Retinal pigment epithelial cell (primary cell): ENCODE results near the gene PMEPA1.

ENCODE experiments used
- DNase-seq: peaks from one replicate; pipeline ENCODE4 v3.0.0-alpha.2; 2010; ENCODE audit warnings: low read depth
- H3K4me3 ChIP-seq: 2 replicates; pipeline ENCODE4 v1.5.1; 2011; ENCODE audit warnings: mild to moderate bottlenecking, low read length, control low read depth, moderate library complexity
- TF ChIP-seq, protein P1 (sequence below): conservative IDR thresholded peaks from 2 replicates; pipeline ENCODE4 v1.5.1; 2011; ENCODE audit warnings: low read depth, low read length, control low read depth, inconsistent platforms

Gene PMEPA1

DNA sequence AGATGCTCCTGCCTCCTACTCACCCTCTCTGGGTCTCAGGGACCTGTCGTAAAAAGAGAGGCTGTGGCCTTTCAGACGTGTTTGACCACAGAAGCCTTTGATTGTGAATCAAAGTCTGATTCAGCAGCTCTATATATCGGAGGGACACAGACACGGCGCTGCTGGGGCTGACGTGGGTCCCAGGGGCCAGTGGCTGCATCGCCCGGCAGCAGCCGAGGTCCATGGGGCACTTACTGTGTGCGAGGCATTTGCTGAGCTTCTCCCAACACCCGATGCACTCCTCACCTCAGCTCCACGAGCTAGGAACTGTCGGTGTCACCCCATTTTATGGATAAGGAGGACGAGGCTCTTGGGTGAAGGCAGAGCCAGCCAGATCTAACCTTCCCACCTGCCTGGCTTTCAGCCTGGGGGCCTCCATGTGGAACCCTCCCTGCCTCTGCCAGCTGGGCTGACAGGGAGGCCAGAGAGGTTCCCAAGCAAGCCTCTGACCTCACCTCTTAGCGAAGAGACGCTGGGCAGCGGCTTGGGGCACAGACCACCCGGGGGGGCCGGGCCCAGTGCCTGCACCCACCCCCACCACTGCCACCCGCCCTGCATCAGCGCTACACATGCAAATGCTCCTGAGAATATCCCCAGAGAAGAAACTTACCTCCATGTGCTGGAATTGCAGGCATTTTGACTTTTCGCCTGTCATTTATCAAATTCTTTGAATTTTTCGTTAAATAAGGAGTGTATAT lies 19.9 kb downstream of the PMEPA1 start:
- TF ChIP-seq, protein P1, sequence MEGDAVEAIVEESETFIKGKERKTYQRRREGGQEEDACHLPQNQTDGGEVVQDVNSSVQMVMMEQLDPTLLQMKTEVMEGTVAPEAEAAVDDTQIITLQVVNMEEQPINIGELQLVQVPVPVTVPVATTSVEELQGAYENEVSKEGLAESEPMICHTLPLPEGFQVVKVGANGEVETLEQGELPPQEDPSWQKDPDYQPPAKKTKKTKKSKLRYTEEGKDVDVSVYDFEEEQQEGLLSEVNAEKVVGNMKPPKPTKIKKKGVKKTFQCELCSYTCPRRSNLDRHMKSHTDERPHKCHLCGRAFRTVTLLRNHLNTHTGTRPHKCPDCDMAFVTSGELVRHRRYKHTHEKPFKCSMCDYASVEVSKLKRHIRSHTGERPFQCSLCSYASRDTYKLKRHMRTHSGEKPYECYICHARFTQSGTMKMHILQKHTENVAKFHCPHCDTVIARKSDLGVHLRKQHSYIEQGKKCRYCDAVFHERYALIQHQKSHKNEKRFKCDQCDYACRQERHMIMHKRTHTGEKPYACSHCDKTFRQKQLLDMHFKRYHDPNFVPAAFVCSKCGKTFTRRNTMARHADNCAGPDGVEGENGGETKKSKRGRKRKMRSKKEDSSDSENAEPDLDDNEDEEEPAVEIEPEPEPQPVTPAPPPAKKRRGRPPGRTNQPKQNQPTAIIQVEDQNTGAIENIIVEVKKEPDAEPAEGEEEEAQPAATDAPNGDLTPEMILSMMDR, result no peak
- DNase-seq, result no peak
- no peak overlapping the region for H3K4me3 ChIP-seq

DNA sequence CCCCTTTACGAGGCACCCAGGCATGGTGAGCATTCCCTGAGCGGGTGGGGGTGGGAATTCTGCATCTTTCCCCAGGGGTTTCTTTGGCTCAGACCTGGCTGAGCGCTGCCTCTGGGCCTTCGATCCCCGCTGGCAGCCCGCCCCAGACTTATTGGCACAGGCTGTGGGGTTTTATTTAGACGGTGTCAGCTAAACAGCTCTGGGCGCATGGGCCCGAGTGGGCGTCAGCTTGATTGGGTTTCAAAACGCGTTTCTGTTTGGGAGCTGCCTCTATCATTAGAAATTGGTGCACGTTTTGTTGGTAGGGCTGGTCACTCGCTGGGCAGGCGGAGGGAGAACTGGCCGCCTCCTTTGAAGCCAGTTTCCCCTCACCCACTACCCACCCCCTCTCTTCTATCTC lies 21.0 kb downstream of the PMEPA1 start:
- TF ChIP-seq, protein P1, result no peak
- no peak overlapping the region for H3K4me3 ChIP-seq
- DNase-seq, result no peak

DNA sequence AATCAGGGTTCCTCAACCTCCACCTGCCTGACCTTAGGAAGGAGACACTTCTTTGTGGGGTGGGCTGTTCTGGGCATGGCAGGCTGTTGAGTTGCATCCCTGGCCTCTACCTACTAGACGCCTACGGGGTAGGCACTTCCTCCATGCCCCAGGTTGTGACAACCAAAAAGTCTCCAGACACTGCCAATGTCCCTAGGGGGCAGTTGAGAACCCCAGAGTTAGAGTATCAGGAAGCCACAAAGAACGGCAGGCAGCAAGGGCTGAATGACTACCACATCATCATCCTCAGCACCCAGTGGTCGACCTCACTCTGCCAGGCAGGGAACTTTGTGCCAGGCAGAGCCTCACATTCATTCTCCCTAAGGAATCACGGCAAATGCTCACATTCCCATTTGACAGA lies 21.5 kb downstream of the PMEPA1 start:
- H3K4me3 ChIP-seq, result no peak overlapping the region
- no peak for DNase-seq
- TF ChIP-seq, protein P1, result no peak

DNA sequence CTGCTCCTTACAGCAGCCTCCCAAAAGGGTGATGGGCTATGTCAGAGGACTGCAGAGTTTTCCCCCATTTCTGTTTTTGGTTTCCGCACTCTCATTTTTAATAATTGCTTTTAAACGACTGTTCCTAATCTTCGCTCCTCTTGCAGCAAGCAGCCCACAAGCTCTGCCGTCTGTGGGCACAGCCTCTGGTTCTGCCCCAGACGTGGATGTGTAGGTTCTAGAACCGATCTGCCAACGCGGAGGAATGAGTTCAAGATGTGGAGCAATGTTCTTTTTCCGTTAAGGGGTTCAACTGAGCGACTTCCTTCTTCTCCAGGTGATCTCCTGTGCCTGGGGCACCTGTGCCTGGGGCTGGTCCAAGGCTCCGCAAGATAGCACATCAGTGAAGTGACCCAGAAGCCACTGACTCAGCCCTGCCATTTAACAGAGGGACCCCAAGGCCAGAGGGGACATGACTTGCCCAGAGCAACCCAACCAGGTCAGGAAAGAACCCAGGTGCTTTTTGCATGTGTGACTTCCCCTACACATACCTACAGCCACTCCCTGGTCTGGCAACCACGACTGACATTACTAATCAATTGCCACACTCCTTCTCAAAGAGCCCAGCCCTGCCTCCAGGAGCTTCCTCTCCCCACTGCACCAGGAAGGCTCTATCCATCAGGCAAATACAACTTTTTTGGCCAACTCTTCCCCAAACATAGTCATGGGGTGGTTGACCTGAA lies 22.7 kb downstream of the PMEPA1 start:
- H3K4me3 ChIP-seq, result no peak overlapping the region
- no peak for DNase-seq
- TF ChIP-seq, protein P1, result no peak

DNA sequence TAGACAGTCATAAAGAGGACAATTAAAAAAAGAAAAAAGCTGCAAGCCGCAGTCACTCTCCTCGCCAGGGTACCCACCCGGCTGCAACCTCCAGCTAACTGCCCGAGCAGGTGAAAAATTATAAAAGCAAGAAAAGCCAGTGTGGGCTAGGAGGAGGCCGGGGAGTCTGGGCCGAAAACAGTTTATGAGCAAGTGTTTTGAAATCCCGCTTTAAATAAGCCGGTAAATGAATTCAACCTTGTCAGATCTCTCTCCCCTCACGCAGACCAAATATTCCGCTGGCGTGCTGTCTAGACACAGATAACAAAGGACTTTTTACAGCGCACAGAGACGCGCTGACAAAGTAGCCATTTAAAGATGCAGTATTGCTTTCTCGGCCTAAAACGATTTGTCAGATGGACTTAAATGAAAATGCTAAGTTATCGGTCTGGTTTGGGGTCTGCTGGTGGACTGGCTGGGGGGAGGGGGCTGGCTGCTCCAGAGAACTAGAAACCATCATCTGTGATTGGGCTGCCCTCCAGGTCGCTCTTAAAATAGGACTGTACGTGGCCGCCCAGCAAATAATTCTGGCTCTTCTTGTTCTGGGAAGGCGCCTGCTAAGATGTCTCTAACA lies 24.6 kb downstream of the PMEPA1 start:
- no peak overlapping the region for H3K4me3 ChIP-seq
- DNase-seq, result no peak
- TF ChIP-seq, protein P1, result no peak

DNA sequence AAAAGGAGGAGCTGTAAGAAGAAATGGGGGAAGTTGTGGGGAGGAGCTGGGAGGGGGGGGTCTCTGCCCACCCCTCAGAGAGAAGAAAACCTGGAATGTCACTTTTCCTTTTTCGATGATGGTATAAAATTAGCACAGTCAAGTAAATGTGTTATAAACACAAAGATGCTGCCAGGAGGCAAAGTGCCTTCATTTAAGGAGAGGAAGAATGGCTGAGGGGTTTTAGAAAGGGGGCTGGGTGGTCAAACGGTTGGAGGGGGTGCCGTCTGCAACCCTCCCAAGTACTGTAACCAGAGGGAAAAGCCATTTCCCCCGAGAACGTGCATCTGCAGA lies 25.0 kb downstream of the PMEPA1 start:
- no peak for DNase-seq
- H3K4me3 ChIP-seq, result no peak overlapping the region
- TF ChIP-seq, protein P1, result no peak
